ENCODE measurements around the gene MYL11.
"Not testable (repeated sequence)": the region's sequence is repeated elsewhere in the genome, so short reads cannot be mapped to it uniquely, and the experiment has no call there.

Gene MYL11

DNA sequence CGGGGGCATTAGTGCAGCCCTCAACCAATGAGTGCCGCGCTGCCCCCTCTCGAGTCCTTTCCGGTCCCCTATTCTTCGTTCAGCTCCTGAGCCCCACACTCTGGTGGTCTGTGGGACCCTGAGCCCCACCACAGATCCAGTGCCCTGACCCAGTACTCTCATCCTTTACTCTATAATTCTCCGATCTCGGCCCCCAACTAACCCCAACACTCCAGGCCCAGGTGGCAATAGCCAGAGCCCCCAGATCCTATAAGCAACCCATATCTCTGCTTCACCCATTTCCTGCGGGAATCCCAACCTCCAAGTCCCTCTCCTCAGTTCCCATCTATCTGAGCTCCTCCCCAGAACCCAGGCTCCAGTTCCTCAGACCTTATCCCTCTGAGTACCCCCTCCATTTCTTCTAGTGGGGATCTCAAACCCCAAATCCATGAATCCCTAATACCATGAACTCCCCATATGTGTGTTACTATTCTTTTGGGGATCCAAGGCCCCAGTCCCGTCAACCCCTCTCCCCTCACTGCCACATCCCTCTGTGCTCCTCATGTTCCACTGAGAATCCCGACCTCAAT, 3.3 kb upstream of the MYL11 start:
- DNase-seq: no peak

GRCh38 chr16:30372038-30372712, 2.4 kb upstream of the MYL11 start:
- DNase-seq: no peak

- DNase-seq: no peak
Observed at GRCh38 chr16:30372725-30373124, 1.9 kb upstream of the MYL11 start.

DNA sequence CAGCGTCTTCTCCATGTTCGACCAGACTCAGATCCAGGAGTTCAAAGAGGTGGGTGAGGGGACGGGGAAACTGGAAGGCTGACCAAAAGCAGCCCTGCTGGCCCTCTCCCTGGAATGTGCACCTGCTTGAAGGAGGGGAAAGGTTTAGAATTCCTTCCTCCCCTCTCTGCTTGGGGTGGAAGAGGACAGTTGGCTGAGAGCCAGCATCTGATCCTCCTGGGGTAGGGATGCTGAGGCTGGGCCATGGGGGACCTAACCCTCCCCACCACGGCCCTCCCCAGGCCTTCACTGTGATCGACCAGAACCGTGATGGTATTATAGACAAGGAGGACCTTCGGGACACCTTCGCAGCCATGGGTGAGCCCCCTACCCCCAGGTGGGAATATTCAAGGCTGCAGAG, 1.3 kb downstream of the MYL11 start:
- DNase-seq: no peak

DNA sequence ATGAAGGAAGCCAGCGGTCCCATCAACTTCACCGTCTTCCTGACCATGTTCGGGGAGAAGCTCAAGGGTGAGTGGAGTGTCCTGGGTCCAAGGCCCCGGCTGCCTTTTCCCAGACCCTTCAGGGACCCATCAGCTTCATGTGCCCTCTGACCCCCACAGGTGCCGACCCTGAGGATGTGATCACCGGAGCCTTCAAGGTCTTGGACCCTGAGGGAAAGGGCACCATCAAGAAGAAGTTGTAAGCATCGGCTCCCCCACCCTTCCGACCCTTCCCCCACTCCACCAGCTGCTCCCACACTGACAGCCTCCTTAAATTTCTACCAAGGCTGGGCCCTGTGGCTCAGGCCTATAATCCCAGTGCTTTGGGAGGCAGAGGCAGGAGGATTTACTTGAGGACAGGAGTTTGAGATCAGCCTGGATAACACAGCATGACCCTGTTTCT, 1.9 kb downstream of the MYL11 start:
- no peak for DNase-seq

DNA sequence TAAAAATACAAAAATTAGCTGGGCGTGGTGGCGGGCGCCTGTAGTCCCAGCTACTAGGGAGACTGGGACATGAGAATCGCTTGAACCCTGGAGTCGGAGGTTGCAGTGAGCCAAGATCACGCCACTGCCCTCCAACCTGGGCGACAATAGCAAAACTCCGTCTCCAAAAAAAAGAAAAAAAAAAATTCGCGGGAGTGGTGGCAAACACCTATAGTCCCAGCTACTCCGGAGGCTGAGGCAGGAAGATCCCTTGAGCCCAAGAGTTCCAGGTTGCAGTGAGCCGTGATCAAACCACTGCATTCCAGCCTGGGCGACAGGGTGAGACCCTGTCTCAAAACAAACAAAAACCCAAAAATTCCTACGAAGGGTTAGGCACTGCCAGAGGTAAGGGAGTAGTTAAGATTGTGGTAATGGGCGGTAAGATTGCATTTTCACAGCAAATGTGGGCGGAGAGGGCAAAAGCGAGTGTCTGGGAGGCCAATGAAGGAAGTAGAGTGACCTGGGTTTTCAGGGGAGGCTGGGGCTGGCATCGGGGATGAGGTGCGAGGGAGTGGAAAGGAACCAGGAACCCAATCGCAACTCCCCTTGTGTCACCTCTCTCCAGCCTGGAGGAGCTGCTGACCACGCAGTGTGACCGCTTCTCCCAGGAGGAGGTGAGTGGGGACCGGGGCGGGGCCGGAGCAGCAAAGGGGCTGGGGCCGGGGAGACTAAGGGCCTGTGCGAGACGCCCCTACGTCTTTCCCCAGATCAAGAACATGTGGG, 2.6 kb downstream of the MYL11 start:
- no peak for DNase-seq

GRCh38 chr16:30377812-30378235, 3.2 kb downstream of the MYL11 start:
- DNase-seq: peak; percentile 38

DNA sequence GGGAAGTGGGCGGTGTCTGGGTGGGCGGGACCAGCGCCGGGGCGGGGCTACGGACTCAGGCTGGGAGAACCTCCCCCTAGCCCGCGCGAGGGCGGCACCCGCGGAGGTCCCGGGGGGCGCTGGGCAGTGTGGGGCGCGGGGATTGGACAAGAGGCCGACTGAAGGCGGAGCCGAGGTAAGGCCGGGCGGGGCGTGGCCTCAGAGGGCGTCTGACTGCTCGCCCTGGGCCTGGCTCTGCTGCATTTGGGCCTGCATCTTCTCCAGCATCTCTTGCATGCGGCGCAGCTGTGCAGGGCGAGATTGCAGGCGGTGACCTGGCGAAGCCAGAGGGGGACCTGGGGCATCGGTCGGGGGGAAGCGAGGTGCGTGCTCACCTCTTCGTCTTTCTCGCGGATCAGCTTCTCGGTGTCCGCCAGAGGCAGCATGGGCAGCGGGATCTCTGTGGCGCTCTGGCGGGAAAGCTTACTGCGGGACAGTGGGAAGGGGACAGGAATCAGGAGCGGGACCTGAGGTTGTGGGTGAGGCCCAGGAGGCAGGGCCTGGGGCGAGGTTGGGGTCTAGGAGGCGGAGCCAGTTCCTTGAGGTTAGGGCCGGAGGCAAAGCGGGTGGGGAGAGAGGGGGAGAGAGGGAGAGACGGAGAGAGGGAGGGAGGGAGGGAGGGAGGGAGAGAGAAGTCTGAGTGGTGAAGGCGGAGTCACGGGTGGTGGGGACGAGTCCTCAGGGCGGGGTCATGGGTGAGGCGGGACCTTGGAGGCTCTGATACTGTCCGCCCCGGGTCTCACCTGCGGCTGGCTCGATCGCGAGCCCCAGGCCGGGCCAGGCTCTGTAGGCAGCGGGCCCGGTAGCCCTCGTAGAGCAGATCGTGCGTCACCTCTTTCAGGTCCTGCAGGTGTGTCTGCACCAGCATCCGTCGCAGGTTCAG, 3.9 kb downstream of the MYL11 start:
- peak; percentile 69 for DNase-seq

- no peak for DNase-seq
Observed at GRCh38 chr16:30379158-30379783, 4.7 kb downstream of the MYL11 start.

GRCh38 chr16:30380072-30380802, 5.6 kb downstream of the MYL11 start:
- DNase-seq: no peak

- no peak for DNase-seq
Observed at GRCh38 chr16:30380803-30381208, 6.2 kb downstream of the MYL11 start.

DNA sequence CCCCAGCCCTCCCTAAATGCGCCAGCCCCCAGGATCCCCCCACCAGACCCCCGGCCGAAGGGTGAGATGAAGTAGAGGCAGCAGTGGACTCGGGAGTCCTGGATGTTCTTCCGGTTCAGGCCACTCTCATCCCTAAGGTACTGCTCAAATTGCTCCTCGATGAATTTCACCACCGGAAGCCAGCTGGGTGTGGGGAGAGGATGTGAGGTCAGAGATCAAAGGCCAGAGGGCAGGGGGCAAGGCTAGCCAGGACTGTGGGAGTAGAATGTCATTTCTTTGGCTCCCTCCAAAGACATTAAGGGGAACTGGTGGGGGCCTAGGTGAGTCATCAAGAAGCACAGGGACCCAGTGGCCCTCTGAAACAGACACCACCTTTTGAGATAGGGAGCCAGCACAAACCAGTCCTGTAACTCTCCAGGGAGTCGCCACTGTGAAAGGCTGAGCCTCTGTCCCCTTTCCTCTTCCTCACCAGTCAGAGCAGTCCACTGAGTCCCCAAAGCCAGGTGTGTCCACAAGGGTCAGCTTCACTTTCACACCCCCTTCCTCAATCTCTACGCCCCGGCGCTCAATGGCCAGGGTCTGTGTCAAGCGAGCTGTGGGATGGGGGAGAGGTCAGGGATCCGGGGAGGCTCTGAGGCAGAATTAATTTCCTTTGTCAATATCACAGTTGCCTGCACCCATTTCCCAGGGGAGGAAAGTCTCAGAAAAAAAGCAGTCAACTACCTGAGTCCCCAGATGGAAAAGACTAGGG, 6.9 kb downstream of the MYL11 start:
- DNase-seq: no peak

GRCh38 chr16:30382111-30382881, 7.7 kb downstream of the MYL11 start, which contains the start of gene SEPTIN1:
Gene SEPTIN1 (minus strand): TSS chr16:30382561. CDS start chr16:30382542, 19 bp downstream.
- DNase-seq: no peak

- DNase-seq: no peak
Observed at GRCh38 chr16:30383521-30383920, 8.9 kb downstream of the MYL11 start.

DNA sequence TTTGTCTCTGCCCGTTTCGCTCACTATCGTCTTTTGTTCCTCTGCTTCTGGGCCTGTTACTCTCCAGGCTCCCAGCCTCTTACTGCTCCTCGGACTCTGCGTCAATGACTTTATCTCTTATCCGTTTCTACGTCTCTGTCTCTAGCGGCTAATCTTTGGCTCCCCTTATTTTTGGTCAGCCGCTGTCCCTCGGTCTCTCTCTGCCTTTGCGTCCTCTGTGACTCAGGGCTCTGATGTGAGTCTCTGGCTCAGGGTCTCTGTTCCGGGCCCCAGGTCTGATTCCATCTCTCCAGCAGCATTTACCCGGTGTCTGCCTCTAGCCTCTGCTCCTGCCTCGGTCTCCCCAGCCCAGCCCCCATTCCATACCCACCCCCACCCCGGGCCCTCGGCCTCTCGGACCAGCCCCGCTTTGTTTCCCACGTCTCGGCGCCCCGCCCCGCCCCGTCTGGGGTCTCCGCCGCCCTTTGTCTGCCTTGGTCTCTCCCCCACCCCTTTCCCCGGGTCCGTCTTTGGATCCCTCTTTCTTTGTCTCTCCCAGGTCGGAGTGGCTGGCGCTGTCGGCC, 20.1 kb downstream of the MYL11 start:
- no peak for DNase-seq

GRCh38 chr16:30395155-30395991, 20.8 kb downstream of the MYL11 start, which contains the start of gene ZNF48:
Gene ZNF48 (plus strand): TSS chr16:30395420. CDS start chr16:30395795, 375 bp downstream.
- peak; percentile 60 for DNase-seq

GRCh38 chr16:30395992-30396585, 21.5 kb downstream of the MYL11 start:
- no peak for DNase-seq

GRCh38 chr16:30396627-30397026, 22.0 kb downstream of the MYL11 start:
- not testable (repeated sequence) for DNase-seq
